Measurements from ENCODE around the gene ANXA7. TPM values are rescaled to one million over a fixed set of nuclear protein-coding genes. Genes with fewer than 3 reads are reported as not detected.

ANXA7 gene
- polyA plus RNA-seq, 3 donors, result 84.6 to 199 (median 173) TPM

- Histone ChIP-seq H3K79me2 (ENCODE audit: insufficient read depth, low read length) (no peaks in the 10 kb centered on the region), H3K36me3 (replicated peaks in 1 of 2; ENCODE audit: control insufficient read depth in 1 of 2, insufficient read depth in 2 of 2, low read length in 2 of 2) (peaks cover 33 to 83% of the 10 kb centered on the region in 2 donors), H4K20me1 (ENCODE audit: insufficient read depth, low read length) (no peaks in the 10 kb centered on the region), H3K4me3 (replicated peaks in 1 of 3; ENCODE audit: low read depth in 2 of 3, low read length in 3 of 3) (no peak overlapping the region), H3K27me3 (ENCODE audit: control insufficient read depth in 2 of 2, insufficient read depth in 2 of 2, low read length in 2 of 2) (no peaks in the 10 kb centered on the region), H3K9ac (ENCODE audit: insufficient read depth, low read length, poor library complexity, severe bottlenecking) (no peak overlapping the region), H3K4me1 (ENCODE audit: control insufficient read depth in 1 of 2, insufficient read depth in 2 of 2, low read length in 2 of 2) (no peaks in the 10 kb centered on the region), H2AFZ (ENCODE audit: insufficient read depth, low read depth, low read length, poor library complexity, severe bottlenecking) (no peak overlapping the region), H3K4me2 (replicated peaks; ENCODE audit: extremely low read depth, low read length, poor library complexity, severe bottlenecking) (no peak overlapping the region), H3K9me3 (replicated peaks in 1 of 2; ENCODE audit: control insufficient read depth in 1 of 2, insufficient read depth in 1 of 2, low read length in 2 of 2) (no peaks in the 10 kb centered on the region), H3K27ac (ENCODE audit: low read depth in 1 of 2, low read length in 2 of 2) (no peak overlapping the region)
- TF ChIP-seq CTCF (IDR thresholded peaks at IDR 0.05), result no peak
- Mint-ChIP-seq H3K4me1 (no peaks in the 10 kb centered on the region), H3K27me3 (ENCODE audit: low read depth in 3 of 3) (peaks cover 0 to 1% (median 0%) of the 10 kb centered on the region in 3 donors), H3K27ac (peak overlapping the region in 1 of 7 donors; percentile 43), H3K4me3 (no peak overlapping the region), H3K36me3 (peaks cover 43 to 68% of the 10 kb centered on the region in 2 donors), H3K9me3 (peaks cover 0 to 2% (median 0%) of the 10 kb centered on the region in 7 donors)
- no peak for DNase-seq
- intact Hi-C loops (cut with micrococcal nuclease), result no loop called here
- WGBS (ENCODE audit: insufficient coverage), result 91% methylated on average over 3 of the region's 6 CpGs
These were observed 45.9 kb upstream of the ANXA7 start for GRCh38 chr10:73459683-73460314.

- Mint-ChIP-seq H3K27ac (no peak overlapping the region), H3K4me3 (no peak overlapping the region), H3K27me3 (ENCODE audit: low read depth in 3 of 3) (no peaks in the 10 kb centered on the region), H3K4me1 (no peaks in the 10 kb centered on the region), H3K36me3 (peaks cover 43 to 58% of the 10 kb centered on the region in 2 donors), H3K9me3 (peaks cover 0 to 2% (median 0%) of the 10 kb centered on the region in 7 donors)
- H2AFZ ChIP-seq (ENCODE audit: insufficient read depth, low read depth, low read length, poor library complexity, severe bottlenecking), result no peak overlapping the region
- no peaks in the 10 kb centered on the region for H4K20me1 ChIP-seq (ENCODE audit: insufficient read depth, low read length)
- no peak overlapping the region for H3K27ac ChIP-seq (ENCODE audit: low read depth in 1 of 2, low read length in 2 of 2)
- no peak for DNase-seq
- H3K4me3 ChIP-seq (replicated peaks in 1 of 3; ENCODE audit: low read depth in 2 of 3, low read length in 3 of 3), result no peak overlapping the region
- 100% methylated on average over 1 of the region's 2 CpGs for WGBS (ENCODE audit: insufficient coverage)
- no peaks in the 10 kb centered on the region for H3K27me3 ChIP-seq (ENCODE audit: control insufficient read depth in 2 of 2, insufficient read depth in 2 of 2, low read length in 2 of 2)
- no peak overlapping the region for H3K9ac ChIP-seq (ENCODE audit: insufficient read depth, low read length, poor library complexity, severe bottlenecking)
- H3K79me2 ChIP-seq (ENCODE audit: insufficient read depth, low read length), result no peaks in the 10 kb centered on the region
- intact Hi-C loops (cut with micrococcal nuclease), result no loop called here
- H3K4me1 ChIP-seq (ENCODE audit: control insufficient read depth in 1 of 2, insufficient read depth in 2 of 2, low read length in 2 of 2), result no peaks in the 10 kb centered on the region
- TF ChIP-seq CTCF (IDR thresholded peaks at IDR 0.05), result no peak
- H3K36me3 ChIP-seq (replicated peaks in 1 of 2; ENCODE audit: control insufficient read depth in 1 of 2, insufficient read depth in 2 of 2, low read length in 2 of 2), result peaks cover 30 to 79% of the 10 kb centered on the region in 2 donors
- H3K4me2 ChIP-seq (replicated peaks; ENCODE audit: extremely low read depth, low read length, poor library complexity, severe bottlenecking), result no peak overlapping the region
- no peaks in the 10 kb centered on the region for H3K9me3 ChIP-seq (replicated peaks in 1 of 2; ENCODE audit: control insufficient read depth in 1 of 2, insufficient read depth in 1 of 2, low read length in 2 of 2)
These were observed 42.5 kb upstream of the ANXA7 start for GRCh38 chr10:73456187-73456890.

Measured in CD14-positive monocyte (primary cell).